ENCODE results near the gene MTREX.

The MTREX gene

DNA sequence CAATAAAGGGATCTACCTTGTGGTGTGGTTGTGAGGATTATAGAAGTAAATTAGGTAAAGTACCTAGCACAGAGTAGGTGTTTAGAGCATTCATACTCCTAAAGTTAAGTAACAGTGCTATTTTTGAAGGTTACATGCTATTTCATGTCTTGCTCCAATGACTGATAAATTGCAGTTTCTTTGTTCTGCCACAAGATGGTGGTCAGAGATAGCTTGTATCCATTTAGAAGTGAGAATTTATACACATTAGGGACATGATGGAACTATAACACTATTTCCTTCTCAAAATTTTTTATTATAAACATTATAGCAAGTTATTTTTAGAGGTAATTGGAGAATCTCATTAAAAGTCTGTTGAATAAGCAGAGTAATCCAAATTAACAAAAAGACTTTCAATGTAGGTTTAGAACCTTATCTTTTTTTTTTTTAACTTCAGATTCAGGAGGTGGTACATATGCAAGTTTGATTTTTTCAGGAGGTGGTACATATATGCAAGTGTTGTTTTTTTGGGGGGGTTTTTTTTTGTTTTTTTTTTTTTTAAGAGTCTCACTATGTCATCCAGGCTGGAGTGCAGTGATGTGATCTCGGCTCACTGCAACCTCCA is 17.1 kb downstream of the MTREX start:
- no peak for DNase-seq (ENCODE audit: low read depth in 2 of 2)

- no peak for DNase-seq (ENCODE audit: low read depth in 2 of 2)
Observed at GRCh38 chr5:55325621-55326020, 17.8 kb downstream of the MTREX start.

- DNase-seq (ENCODE audit: low read depth in 2 of 2), result no peak
Observed at GRCh38 chr5:55327281-55327680, 19.5 kb downstream of the MTREX start.

DNA sequence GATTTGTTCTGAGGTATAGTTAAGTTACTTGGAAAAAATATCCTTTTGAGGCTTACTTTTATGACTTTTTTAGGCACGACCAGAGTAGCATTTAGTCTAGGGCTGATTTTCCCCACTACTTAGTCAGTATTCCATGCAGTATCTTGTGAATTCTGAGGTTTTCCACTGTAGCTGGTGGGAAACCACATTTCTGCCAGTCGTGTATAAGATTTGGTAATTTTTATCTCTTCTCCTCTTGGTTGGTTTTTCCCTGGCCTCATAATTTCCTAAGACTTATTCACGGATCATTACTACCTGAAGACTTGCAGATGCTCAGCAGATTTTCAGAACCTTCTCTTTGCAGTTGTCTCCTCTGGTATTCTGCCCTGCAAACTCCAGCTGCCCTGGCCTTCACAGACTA is 23.5 kb downstream of the MTREX start:
- DNase-seq (ENCODE audit: low read depth in 2 of 2), result no peak

DNA sequence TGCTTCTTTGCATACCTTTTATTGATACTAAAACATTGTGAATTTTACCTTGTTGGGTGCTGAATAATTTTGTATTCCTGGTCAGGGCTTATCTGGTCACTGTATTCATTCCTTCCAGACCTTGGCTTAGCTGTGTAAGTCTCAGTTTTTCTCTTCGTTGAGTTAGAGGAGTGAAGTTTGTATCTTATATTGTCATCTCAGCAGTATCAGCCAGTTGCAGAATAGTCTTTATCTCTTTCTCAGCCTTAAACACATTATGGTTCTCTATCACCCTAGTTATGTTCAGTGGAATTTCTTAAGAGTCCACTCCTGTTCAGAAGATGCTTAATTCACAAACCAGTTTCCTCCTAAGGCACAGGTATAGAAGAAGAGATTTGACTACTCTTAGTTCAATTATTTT is 25.2 kb downstream of the MTREX start:
- DNase-seq (ENCODE audit: low read depth in 2 of 2), result no peak

DNA sequence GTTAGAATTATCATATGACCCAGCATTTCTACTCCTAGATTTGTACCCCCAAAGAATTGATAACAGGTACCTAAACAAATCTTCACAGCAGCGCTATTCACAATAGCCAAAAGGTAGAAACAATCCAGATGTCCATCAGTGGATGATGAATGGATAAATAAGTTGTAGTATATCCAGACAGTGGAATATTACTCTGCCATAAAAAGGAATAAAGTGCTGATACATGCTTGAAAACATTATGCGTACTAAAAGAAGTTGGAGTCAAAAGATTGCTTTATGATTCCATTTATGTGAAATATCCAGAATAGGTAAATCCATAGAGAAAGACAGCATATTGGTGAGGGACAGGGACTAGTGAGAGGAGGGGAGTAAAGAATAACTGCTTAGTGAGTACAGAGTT is 26.0 kb downstream of the MTREX start:
- no peak for DNase-seq (ENCODE audit: low read depth in 2 of 2)

DNA sequence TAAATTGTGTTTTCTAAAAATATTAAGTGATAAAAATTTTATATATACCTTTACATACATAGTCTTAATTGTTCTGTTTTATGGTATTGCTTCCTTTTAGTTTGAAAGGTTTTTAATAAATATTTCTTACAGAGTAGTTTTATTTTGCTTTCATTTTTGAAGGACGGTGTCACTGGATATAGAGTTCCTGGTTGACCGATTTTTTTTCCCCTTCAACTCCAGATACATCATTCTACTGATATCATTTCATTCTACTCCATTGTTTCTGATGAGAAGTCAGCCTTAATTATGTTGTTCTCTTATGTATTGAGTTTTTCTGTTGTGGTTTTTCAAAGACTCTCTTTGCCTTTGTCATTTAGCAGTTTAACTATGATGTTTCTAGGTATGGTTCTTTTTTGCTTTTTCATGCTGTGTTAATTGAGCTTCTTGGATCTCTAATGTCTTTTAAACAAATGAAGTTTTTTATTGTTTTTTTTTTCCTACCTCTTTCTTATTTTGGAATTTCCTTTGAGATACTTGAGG is 30.4 kb downstream of the MTREX start:
- no peak for DNase-seq (ENCODE audit: low read depth in 2 of 2)

DNA sequence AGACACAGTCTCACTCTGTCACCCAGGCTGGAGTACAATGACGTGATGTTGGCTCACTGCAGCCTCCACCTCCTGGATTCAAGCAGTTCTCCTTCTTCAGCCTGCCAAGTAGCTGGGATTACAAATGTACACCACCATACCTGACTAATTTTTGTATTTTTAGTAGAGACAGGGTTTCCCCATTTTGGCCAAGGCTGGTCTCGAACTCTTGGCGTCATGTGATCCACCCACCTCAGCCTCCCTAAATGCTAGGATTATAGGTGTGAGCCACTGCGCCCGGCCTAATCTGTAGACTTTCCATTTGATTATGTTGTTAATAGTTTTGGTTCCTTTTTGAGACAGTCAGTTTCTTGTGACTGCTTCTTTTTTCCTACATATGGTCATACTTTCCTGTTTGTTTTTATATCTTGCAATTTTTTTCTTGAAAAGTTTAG is 31.0 kb downstream of the MTREX start:
- no peak for DNase-seq (ENCODE audit: low read depth in 2 of 2)

DNA sequence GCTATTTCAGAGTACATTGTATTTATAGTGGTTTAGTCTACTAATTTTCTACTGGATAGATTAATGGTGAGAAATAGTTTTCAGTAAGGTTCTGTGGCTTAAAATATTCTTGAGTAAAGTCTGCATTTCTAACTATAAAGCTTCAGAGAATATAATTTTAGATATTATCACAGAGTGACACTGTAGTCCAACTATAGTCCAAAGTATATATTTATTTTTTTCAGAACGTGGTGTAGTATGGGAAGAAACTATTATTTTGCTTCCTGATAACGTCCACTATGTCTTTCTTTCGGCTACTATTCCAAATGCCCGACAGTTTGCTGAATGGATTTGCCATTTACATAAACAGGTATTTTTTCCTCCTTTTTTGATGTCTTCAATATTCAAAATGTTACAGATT is 35.3 kb downstream of the MTREX start:
- DNase-seq (ENCODE audit: low read depth in 2 of 2), result no peak

DNA sequence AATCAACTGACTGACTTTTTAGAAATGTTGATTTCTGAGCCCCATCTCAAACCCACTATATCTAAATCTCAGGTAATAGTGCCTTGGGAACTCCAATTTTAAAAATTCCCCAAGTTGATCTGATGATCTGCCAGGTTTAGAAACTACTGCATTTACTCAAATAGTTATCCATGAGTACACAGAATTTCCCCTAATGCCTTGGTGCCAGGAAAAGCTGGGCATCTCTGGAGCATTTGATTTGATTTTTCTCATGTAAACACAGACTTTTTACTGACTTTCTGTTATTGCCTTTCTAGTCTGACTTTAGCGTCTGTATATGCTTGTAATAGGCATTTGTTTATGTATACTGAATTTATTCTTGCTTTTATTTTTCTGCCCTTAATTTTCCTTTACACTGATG is 35.8 kb downstream of the MTREX start:
- no peak for DNase-seq (ENCODE audit: low read depth in 2 of 2)

DNA sequence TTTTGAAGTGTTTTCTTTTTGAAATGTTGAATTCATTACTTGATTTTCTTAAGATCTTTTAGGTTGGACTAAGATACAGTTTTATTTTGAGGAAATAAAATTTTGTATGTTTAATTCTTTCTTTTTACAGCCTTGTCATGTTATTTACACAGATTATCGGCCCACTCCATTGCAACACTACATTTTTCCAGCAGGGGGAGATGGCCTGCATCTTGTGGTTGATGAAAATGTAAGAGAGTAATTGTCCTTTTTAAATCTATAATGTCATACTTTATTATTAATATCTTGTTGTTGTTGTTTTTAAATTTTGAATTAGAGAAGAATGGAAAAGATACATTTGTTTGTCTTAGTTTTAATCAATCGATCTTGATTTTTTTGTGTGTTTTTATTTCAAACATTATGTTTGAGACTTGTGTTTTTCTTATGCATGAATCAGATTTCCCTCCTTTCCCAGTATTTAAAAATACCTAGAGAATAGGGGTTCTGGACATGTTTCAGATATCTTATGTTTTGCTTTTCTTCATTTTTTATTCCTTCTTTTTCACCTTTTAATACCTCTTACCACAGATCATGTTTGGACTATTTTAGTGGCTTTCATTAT is 36.7 kb downstream of the MTREX start:
- DNase-seq (ENCODE audit: low read depth in 2 of 2), result peak in 1 of 2 donors; percentile 39

DNA sequence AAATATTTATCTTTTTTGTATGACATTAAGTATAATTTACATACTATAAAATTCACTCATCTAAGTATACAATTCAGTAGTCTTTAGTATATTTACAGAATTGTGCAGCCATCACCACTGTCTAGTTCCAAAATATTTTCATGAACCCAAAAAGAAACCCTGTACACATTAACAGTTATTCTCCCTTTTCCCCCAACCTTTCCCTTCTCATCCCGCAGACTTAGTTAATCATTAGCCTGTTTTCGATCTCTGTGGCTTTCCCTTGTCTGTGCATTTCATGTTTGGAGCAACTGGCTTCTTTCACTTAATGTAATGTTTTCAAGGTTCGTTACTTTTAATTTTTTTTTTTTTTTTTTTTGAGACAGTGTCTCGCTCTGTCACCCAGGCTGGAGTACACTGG is 37.5 kb downstream of the MTREX start:
- DNase-seq (ENCODE audit: low read depth in 2 of 2), result no peak

DNA sequence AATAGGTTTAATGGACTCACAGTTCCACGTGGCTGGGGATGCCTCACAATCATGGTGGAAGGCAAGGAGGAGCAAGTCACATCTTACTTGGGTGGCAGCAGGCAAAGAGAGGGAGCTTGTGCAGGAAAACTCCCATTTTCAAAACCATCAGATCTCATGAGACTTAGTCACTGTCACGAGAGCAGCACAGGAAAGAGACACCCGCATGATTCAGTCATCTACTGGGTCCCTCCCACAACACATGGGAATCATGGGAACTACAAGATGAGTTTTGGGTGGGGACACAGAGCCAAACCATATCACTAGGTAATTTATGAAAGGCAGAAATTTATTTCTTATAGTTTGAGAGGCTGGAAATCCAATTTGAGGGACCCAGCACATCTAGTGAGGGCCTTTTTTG is 40.0 kb downstream of the MTREX start:
- DNase-seq (ENCODE audit: low read depth in 2 of 2), result no peak

GRCh38 chr5:55350754-55351153 is 43.0 kb downstream of the MTREX start:
- DNase-seq (ENCODE audit: low read depth in 2 of 2), result no peak

- no peak for DNase-seq (ENCODE audit: low read depth in 2 of 2)
Observed at GRCh38 chr5:55356896-55357295, 49.1 kb downstream of the MTREX start.

- no peak for DNase-seq (ENCODE audit: low read depth in 2 of 2)
Observed at GRCh38 chr5:55360190-55360589, 52.4 kb downstream of the MTREX start.

DNA sequence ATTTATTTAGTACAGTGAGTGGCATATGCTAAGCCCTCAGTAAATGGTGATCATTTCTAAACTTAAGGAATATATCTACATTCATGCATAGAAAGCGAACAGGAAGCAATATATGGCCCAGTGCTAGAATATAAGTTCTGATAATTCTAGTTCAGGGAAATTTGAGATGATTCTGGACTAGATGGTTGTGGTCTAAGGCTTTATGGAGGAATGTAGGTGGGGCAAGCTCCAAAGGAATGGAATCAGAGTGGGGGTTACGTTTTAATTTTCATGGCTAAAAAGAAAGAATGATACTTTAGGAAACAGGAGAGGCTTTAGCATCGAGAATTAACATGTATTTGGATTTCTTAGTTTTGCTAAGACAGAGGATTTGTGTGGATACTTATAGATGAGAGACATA is 56.1 kb downstream of the MTREX start:
- no peak for DNase-seq (ENCODE audit: low read depth in 2 of 2)

GRCh38 chr5:55364537-55365055 is 56.8 kb downstream of the MTREX start:
- DNase-seq (ENCODE audit: low read depth in 2 of 2), result no peak

GRCh38 chr5:55370291-55370925 is 62.6 kb downstream of the MTREX start:
- no peak for DNase-seq (ENCODE audit: low read depth in 2 of 2)

GRCh38 chr5:55371145-55371544 is 63.4 kb downstream of the MTREX start:
- no peak for DNase-seq (ENCODE audit: low read depth in 2 of 2)

DNA sequence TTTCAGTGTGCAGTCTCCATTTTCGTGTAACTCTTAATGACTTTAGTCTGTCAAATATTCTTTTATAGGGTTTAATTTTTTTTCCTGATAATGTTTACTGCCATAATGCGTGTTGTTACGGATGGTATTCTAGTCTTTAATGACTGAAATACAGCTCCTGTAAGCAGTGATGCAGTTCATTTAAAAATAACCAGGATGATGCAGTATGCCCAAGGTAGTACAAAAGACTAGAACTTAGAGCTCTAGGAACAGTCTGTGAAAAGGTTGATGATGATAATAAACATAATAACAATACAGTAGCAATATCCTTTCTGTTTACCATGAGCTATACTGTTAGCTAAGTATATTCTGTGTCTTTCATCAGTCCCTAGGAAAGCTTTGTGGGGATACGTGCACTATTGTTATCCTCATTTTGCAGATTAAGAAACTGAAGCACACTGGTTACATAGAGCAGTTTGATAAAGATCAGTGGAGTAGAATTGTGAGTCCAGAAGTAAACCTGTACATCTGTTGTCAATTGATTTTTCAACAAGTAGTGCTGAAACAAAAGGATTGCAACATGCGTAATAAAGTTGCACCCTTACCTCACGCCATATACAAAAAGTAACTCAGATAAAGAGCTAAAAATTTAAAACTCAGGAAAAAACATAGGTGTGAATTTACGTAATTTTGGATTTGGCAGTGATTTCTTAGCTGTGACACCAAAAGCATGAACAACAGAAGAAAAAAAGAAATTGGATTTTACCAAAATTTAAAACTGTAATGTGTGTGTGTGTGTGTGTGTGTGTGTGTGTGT is 64.5 kb downstream of the MTREX start:
- no peak for DNase-seq (ENCODE audit: low read depth in 2 of 2)

- no peak for DNase-seq (ENCODE audit: low read depth in 2 of 2)
Observed at GRCh38 chr5:55377810-55378209, 70.0 kb downstream of the MTREX start.
